ENCODE measurements around the gene STARD8.

Gene STARD8

GRCh38 chrX:68666580-68666979, 19.1 kb downstream of the STARD8 start:
- TF ChIP-seq JUND (IDR thresholded peaks at IDR 0.05; ENCODE audit: low read depth): no peak
- in situ Hi-C loops (cut with HindIII; ENCODE audit: low pct_unique_long_range_greater_than_20kb, low sequenced_read_pairs): no loop called here

GRCh38 chrX:68669094-68669860, 21.8 kb downstream of the STARD8 start:
- no peak for TF ChIP-seq JUND (IDR thresholded peaks at IDR 0.05; ENCODE audit: low read depth)
- in situ Hi-C loops (cut with HindIII; ENCODE audit: low pct_unique_long_range_greater_than_20kb, low sequenced_read_pairs): no loop called here
- no peak for DNase-seq (ENCODE audit: low read depth in 1 of 2, low spot score in 1 of 2)

More at GRCh38 chrX:68666580-68666979, 19.1 kb downstream of the STARD8 start:
- DNase-seq (ENCODE audit: low read depth in 1 of 2, low spot score in 1 of 2): no peak

GRCh38 chrX:68669871-68670270, 22.4 kb downstream of the STARD8 start:
- in situ Hi-C loops (cut with HindIII; ENCODE audit: low pct_unique_long_range_greater_than_20kb, low sequenced_read_pairs): no loop called here
- TF ChIP-seq JUND (IDR thresholded peaks at IDR 0.05; ENCODE audit: low read depth): no peak
- no peak for DNase-seq (ENCODE audit: low read depth in 1 of 2, low spot score in 1 of 2)

- in situ Hi-C loops (cut with HindIII; ENCODE audit: low pct_unique_long_range_greater_than_20kb, low sequenced_read_pairs): no loop called here
- TF ChIP-seq JUND (IDR thresholded peaks at IDR 0.05; ENCODE audit: low read depth): no peak
- no peak for DNase-seq (ENCODE audit: low read depth in 1 of 2, low spot score in 1 of 2)
Measured at GRCh38 chrX:68671221-68671620, 23.8 kb downstream of the STARD8 start.

- no peak for TF ChIP-seq JUND (IDR thresholded peaks at IDR 0.05; ENCODE audit: low read depth)
- DNase-seq (ENCODE audit: low read depth in 1 of 2, low spot score in 1 of 2): no peak
- in situ Hi-C loops (cut with HindIII; ENCODE audit: low pct_unique_long_range_greater_than_20kb, low sequenced_read_pairs): no loop called here
Measured at GRCh38 chrX:68672581-68673318, 25.3 kb downstream of the STARD8 start.

GRCh38 chrX:68675571-68675970, 28.1 kb downstream of the STARD8 start:
- no peak for DNase-seq (ENCODE audit: low read depth in 1 of 2, low spot score in 1 of 2)
- in situ Hi-C loops (cut with HindIII; ENCODE audit: low pct_unique_long_range_greater_than_20kb, low sequenced_read_pairs): no loop called here
- no peak for TF ChIP-seq JUND (IDR thresholded peaks at IDR 0.05; ENCODE audit: low read depth)

GRCh38 chrX:68676335-68676734, 28.9 kb downstream of the STARD8 start:
- no peak for DNase-seq (ENCODE audit: low read depth in 1 of 2, low spot score in 1 of 2)
- in situ Hi-C loops (cut with HindIII; ENCODE audit: low pct_unique_long_range_greater_than_20kb, low sequenced_read_pairs): no loop called here
- TF ChIP-seq JUND (IDR thresholded peaks at IDR 0.05; ENCODE audit: low read depth): no peak

GRCh38 chrX:68677998-68678397, 30.5 kb downstream of the STARD8 start:
- DNase-seq (ENCODE audit: low read depth in 1 of 2, low spot score in 1 of 2): no peak
- in situ Hi-C loops (cut with HindIII; ENCODE audit: low pct_unique_long_range_greater_than_20kb, low sequenced_read_pairs): no loop called here
- no peak for TF ChIP-seq JUND (IDR thresholded peaks at IDR 0.05; ENCODE audit: low read depth)

GRCh38 chrX:68681443-68681941, 34.0 kb downstream of the STARD8 start:
- TF ChIP-seq JUND (IDR thresholded peaks at IDR 0.05; ENCODE audit: low read depth): no peak
- in situ Hi-C loops (cut with HindIII; ENCODE audit: low pct_unique_long_range_greater_than_20kb, low sequenced_read_pairs): no loop called here
- DNase-seq (ENCODE audit: low read depth in 1 of 2, low spot score in 1 of 2): no peak

GRCh38 chrX:68682790-68683189, 35.3 kb downstream of the STARD8 start:
- TF ChIP-seq JUND (IDR thresholded peaks at IDR 0.05; ENCODE audit: low read depth): no peak
- no peak for DNase-seq (ENCODE audit: low read depth in 1 of 2, low spot score in 1 of 2)
- in situ Hi-C loops (cut with HindIII; ENCODE audit: low pct_unique_long_range_greater_than_20kb, low sequenced_read_pairs): no loop called here

GRCh38 chrX:68683580-68683979, 36.1 kb downstream of the STARD8 start:
- no peak for TF ChIP-seq JUND (IDR thresholded peaks at IDR 0.05; ENCODE audit: low read depth)
- in situ Hi-C loops (cut with HindIII; ENCODE audit: low pct_unique_long_range_greater_than_20kb, low sequenced_read_pairs): no loop called here
- DNase-seq (ENCODE audit: low read depth in 1 of 2, low spot score in 1 of 2): no peak

- DNase-seq (ENCODE audit: low read depth in 1 of 2, low spot score in 1 of 2): no peak
- no peak for TF ChIP-seq JUND (IDR thresholded peaks at IDR 0.05; ENCODE audit: low read depth)
- in situ Hi-C loops (cut with HindIII; ENCODE audit: low pct_unique_long_range_greater_than_20kb, low sequenced_read_pairs): no loop called here
Measured at GRCh38 chrX:68684291-68684918, 36.9 kb downstream of the STARD8 start.

GRCh38 chrX:68684919-68685304, 37.4 kb downstream of the STARD8 start:
- DNase-seq (ENCODE audit: low read depth in 1 of 2, low spot score in 1 of 2): no peak
- in situ Hi-C loops (cut with HindIII; ENCODE audit: low pct_unique_long_range_greater_than_20kb, low sequenced_read_pairs): no loop called here
- TF ChIP-seq JUND (IDR thresholded peaks at IDR 0.05; ENCODE audit: low read depth): no peak
